ENCODE data around the gene MLLT6.

MLLT6 gene

GRCh38 chr17:38677819-38678218, 27.3 kb upstream of the MLLT6 start:
- peaks cover 3 to 4% of the 10 kb centered on the region in 2 donors for H3K4me1 ChIP-seq (ENCODE audit: control insufficient read depth in 2 of 2, insufficient read depth in 1 of 2, low read depth in 1 of 2, low read length in 2 of 2)
- H3K79me1 ChIP-seq (ENCODE audit: low read depth, low read length) = no peaks in the 10 kb centered on the region
- H2BK120ac ChIP-seq (ENCODE audit: low read depth, low read length) = no peak overlapping the region
- H3K36me3 ChIP-seq (replicated peaks in 1 of 2; ENCODE audit: control insufficient read depth in 2 of 2, insufficient read depth in 2 of 2, low read length in 2 of 2) = no peaks in the 10 kb centered on the region
- H2BK15ac ChIP-seq (ENCODE audit: low read length) = no peak overlapping the region
- H4K8ac ChIP-seq (ENCODE audit: low read depth, low read length) = no peak overlapping the region
- no peak overlapping the region for H3K4ac ChIP-seq (ENCODE audit: low read length)
- no peak overlapping the region for H2BK12ac ChIP-seq (ENCODE audit: low read length)
- no peak overlapping the region for H3K9ac ChIP-seq (ENCODE audit: low read depth, low read length, poor library complexity)
- H2AFZ ChIP-seq (ENCODE audit: low read length) = no peak overlapping the region
- H4K91ac ChIP-seq (ENCODE audit: low read depth, low read length, poor library complexity) = no peak overlapping the region
- no peak overlapping the region for H2AK5ac ChIP-seq (ENCODE audit: low read depth, low read length)
- no peak overlapping the region for H3K18ac ChIP-seq (ENCODE audit: low read length)
- H2BK5ac ChIP-seq (ENCODE audit: low read length) = no peak overlapping the region
- no CpG with 5 or more reads among the region's 6 CpGs for WGBS, 2 donors (ENCODE audit: extremely low coverage in 2 of 2, insufficient read length in 2 of 2, insufficient replicate concordance in 1 of 2)
- no peak for DNase-seq (ENCODE audit: low spot score)
- no peak overlapping the region for H3K4me3 ChIP-seq (ENCODE audit: low read length in 2 of 2)
- H3K14ac ChIP-seq (ENCODE audit: low read length) = no peak overlapping the region
- no peaks in the 10 kb centered on the region for H3K9me3 ChIP-seq (replicated peaks in 1 of 2; ENCODE audit: control insufficient read depth in 2 of 2, insufficient read depth in 1 of 2, low read depth in 1 of 2, low read length in 2 of 2)
- no peak overlapping the region for H3K4me2 ChIP-seq (ENCODE audit: insufficient read depth, low read length, poor library complexity, severe bottlenecking)
- H3K27ac ChIP-seq (replicated peaks; ENCODE audit: low read length) = no peak overlapping the region
- peaks cover 0 to 25% (median 14%) of the 10 kb centered on the region in 3 experiments for H3K27me3 ChIP-seq (ENCODE audit: control insufficient read depth in 3 of 3, insufficient read depth in 3 of 3, low read depth in 1 of 3, low read length in 3 of 3)
- no peak overlapping the region for H3K23ac ChIP-seq (ENCODE audit: low read depth, low read length, poor library complexity)

GRCh38 chr17:38681096-38681495, 24.0 kb upstream of the MLLT6 start:
- H2AK5ac ChIP-seq (ENCODE audit: low read depth, low read length) = no peak overlapping the region
- H3K4me3 ChIP-seq (ENCODE audit: low read length in 2 of 2) = no peak overlapping the region
- H2BK15ac ChIP-seq (ENCODE audit: low read length) = no peak overlapping the region
- H3K23ac ChIP-seq (ENCODE audit: low read depth, low read length, poor library complexity) = no peak overlapping the region
- H4K8ac ChIP-seq (ENCODE audit: low read depth, low read length) = no peak overlapping the region
- WGBS, 2 donors (ENCODE audit: extremely low coverage in 2 of 2, insufficient read length in 2 of 2, insufficient replicate concordance in 1 of 2) = no CpG with 5 or more reads among the region's 3 CpGs
- no peak overlapping the region for H3K27ac ChIP-seq (replicated peaks; ENCODE audit: low read length)
- no peak overlapping the region for H2BK120ac ChIP-seq (ENCODE audit: low read depth, low read length)
- H3K18ac ChIP-seq (ENCODE audit: low read length) = no peak overlapping the region
- H3K9me3 ChIP-seq (replicated peaks in 1 of 2; ENCODE audit: control insufficient read depth in 2 of 2, insufficient read depth in 1 of 2, low read depth in 1 of 2, low read length in 2 of 2) = no peaks in the 10 kb centered on the region
- H2BK5ac ChIP-seq (ENCODE audit: low read length) = no peak overlapping the region
- H3K27me3 ChIP-seq (ENCODE audit: control insufficient read depth in 3 of 3, insufficient read depth in 3 of 3, low read depth in 1 of 3, low read length in 3 of 3) = peaks cover 0 to 2% (median 0%) of the 10 kb centered on the region in 3 experiments
- no peak overlapping the region for H3K4me2 ChIP-seq (ENCODE audit: insufficient read depth, low read length, poor library complexity, severe bottlenecking)
- no peak overlapping the region for H3K14ac ChIP-seq (ENCODE audit: low read length)
- no peak overlapping the region for H4K91ac ChIP-seq (ENCODE audit: low read depth, low read length, poor library complexity)
- no peaks in the 10 kb centered on the region for H3K4me1 ChIP-seq (ENCODE audit: control insufficient read depth in 2 of 2, insufficient read depth in 1 of 2, low read depth in 1 of 2, low read length in 2 of 2)
- no peak overlapping the region for H2BK12ac ChIP-seq (ENCODE audit: low read length)
- no peak overlapping the region for H3K9ac ChIP-seq (ENCODE audit: low read depth, low read length, poor library complexity)
- no peak overlapping the region for H3K4ac ChIP-seq (ENCODE audit: low read length)
- no peak overlapping the region for H2AFZ ChIP-seq (ENCODE audit: low read length)
- no peak for DNase-seq (ENCODE audit: low spot score)
- H3K79me1 ChIP-seq (ENCODE audit: low read depth, low read length) = no peaks in the 10 kb centered on the region
- no peaks in the 10 kb centered on the region for H3K36me3 ChIP-seq (replicated peaks in 1 of 2; ENCODE audit: control insufficient read depth in 2 of 2, insufficient read depth in 2 of 2, low read length in 2 of 2)

- Histone ChIP-seq H3K27ac (replicated peaks; ENCODE audit: low read length) (no peak overlapping the region), H3K4me3 (ENCODE audit: low read length in 2 of 2) (no peak overlapping the region), H3K9me3 (replicated peaks in 1 of 2; ENCODE audit: control insufficient read depth in 2 of 2, insufficient read depth in 1 of 2, low read depth in 1 of 2, low read length in 2 of 2) (no peaks in the 10 kb centered on the region), H3K9ac (ENCODE audit: low read depth, low read length, poor library complexity) (no peak overlapping the region), H2BK5ac (ENCODE audit: low read length) (no peak overlapping the region), H2BK12ac (ENCODE audit: low read length) (no peak overlapping the region), H3K18ac (ENCODE audit: low read length) (no peak overlapping the region), H4K8ac (ENCODE audit: low read depth, low read length) (no peak overlapping the region), H2AK5ac (ENCODE audit: low read depth, low read length) (no peak overlapping the region), H3K36me3 (replicated peaks in 1 of 2; ENCODE audit: control insufficient read depth in 2 of 2, insufficient read depth in 2 of 2, low read length in 2 of 2) (no peaks in the 10 kb centered on the region), H3K14ac (ENCODE audit: low read length) (no peak overlapping the region), H3K4me1 (ENCODE audit: control insufficient read depth in 2 of 2, insufficient read depth in 1 of 2, low read depth in 1 of 2, low read length in 2 of 2) (no peaks in the 10 kb centered on the region), H3K4me2 (ENCODE audit: insufficient read depth, low read length, poor library complexity, severe bottlenecking) (no peak overlapping the region), H4K91ac (ENCODE audit: low read depth, low read length, poor library complexity) (no peak overlapping the region), H3K27me3 (ENCODE audit: control insufficient read depth in 3 of 3, insufficient read depth in 3 of 3, low read depth in 1 of 3, low read length in 3 of 3) (no peaks in the 10 kb centered on the region), H2BK120ac (ENCODE audit: low read depth, low read length) (no peak overlapping the region), H3K23ac (ENCODE audit: low read depth, low read length, poor library complexity) (peak overlapping the region; percentile 17), H3K4ac (ENCODE audit: low read length) (no peak overlapping the region), H2BK15ac (ENCODE audit: low read length) (no peak overlapping the region), H2AFZ (ENCODE audit: low read length) (peak overlapping the region; percentile 55), H3K79me1 (ENCODE audit: low read depth, low read length) (no peaks in the 10 kb centered on the region)
- DNase-seq (ENCODE audit: low spot score) = no peak
- WGBS, 2 donors (ENCODE audit: extremely low coverage in 2 of 2, insufficient read length in 2 of 2, insufficient replicate concordance in 1 of 2) = no CpG with 5 or more reads among the region's 12 CpGs
Measured at GRCh38 chr17:38685491-38685890, 19.6 kb upstream of the MLLT6 start.

GRCh38 chr17:38687286-38687685, 17.8 kb upstream of the MLLT6 start:
- Histone ChIP-seq H3K4ac (ENCODE audit: low read length) (no peak overlapping the region), H3K79me1 (ENCODE audit: low read depth, low read length) (no peaks in the 10 kb centered on the region), H2AFZ (ENCODE audit: low read length) (no peak overlapping the region), H3K27me3 (ENCODE audit: control insufficient read depth in 3 of 3, insufficient read depth in 3 of 3, low read depth in 1 of 3, low read length in 3 of 3) (no peaks in the 10 kb centered on the region), H2AK5ac (ENCODE audit: low read depth, low read length) (no peak overlapping the region), H2BK120ac (ENCODE audit: low read depth, low read length) (no peak overlapping the region), H2BK5ac (ENCODE audit: low read length) (no peak overlapping the region), H3K18ac (ENCODE audit: low read length) (no peak overlapping the region), H4K91ac (ENCODE audit: low read depth, low read length, poor library complexity) (no peak overlapping the region), H4K8ac (ENCODE audit: low read depth, low read length) (no peak overlapping the region), H3K23ac (ENCODE audit: low read depth, low read length, poor library complexity) (no peak overlapping the region), H2BK12ac (ENCODE audit: low read length) (no peak overlapping the region), H3K4me1 (ENCODE audit: control insufficient read depth in 2 of 2, insufficient read depth in 1 of 2, low read depth in 1 of 2, low read length in 2 of 2) (no peaks in the 10 kb centered on the region), H2BK15ac (ENCODE audit: low read length) (no peak overlapping the region), H3K9me3 (replicated peaks in 1 of 2; ENCODE audit: control insufficient read depth in 2 of 2, insufficient read depth in 1 of 2, low read depth in 1 of 2, low read length in 2 of 2) (no peaks in the 10 kb centered on the region), H3K36me3 (replicated peaks in 1 of 2; ENCODE audit: control insufficient read depth in 2 of 2, insufficient read depth in 2 of 2, low read length in 2 of 2) (no peaks in the 10 kb centered on the region), H3K9ac (ENCODE audit: low read depth, low read length, poor library complexity) (no peak overlapping the region), H3K4me3 (ENCODE audit: low read length in 2 of 2) (no peak overlapping the region), H3K4me2 (ENCODE audit: insufficient read depth, low read length, poor library complexity, severe bottlenecking) (no peak overlapping the region), H3K27ac (replicated peaks; ENCODE audit: low read length) (no peak overlapping the region), H3K14ac (ENCODE audit: low read length) (no peak overlapping the region)
- DNase-seq (ENCODE audit: low spot score) = no peak
- no CpG with 5 or more reads among the region's 5 CpGs for WGBS, 2 donors (ENCODE audit: extremely low coverage in 2 of 2, insufficient read length in 2 of 2, insufficient replicate concordance in 1 of 2)

Data from neuronal stem cell (in vitro differentiated cells).